Measurements from ENCODE around the gene FBXL7.

DNA sequence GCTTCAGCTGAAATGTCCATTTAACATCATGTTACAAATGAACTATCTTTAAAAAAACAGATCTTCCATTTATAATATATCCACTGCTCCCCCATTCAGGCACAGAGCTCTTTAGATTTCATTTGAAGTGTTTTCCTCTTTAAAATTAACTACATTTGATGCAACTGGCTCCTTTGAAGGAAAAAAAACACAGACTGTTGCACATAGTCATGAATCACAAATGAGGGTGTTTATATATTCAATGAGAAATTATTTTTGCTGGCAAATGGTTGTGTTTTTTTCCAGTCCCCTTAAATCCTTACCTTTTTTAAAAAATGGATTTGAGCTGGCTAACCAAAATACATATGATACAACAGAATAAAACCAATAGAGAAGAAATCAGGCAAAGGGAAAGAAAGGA, 240.4 kb downstream of the FBXL7 start:
- TF ChIP-seq, protein P1, sequence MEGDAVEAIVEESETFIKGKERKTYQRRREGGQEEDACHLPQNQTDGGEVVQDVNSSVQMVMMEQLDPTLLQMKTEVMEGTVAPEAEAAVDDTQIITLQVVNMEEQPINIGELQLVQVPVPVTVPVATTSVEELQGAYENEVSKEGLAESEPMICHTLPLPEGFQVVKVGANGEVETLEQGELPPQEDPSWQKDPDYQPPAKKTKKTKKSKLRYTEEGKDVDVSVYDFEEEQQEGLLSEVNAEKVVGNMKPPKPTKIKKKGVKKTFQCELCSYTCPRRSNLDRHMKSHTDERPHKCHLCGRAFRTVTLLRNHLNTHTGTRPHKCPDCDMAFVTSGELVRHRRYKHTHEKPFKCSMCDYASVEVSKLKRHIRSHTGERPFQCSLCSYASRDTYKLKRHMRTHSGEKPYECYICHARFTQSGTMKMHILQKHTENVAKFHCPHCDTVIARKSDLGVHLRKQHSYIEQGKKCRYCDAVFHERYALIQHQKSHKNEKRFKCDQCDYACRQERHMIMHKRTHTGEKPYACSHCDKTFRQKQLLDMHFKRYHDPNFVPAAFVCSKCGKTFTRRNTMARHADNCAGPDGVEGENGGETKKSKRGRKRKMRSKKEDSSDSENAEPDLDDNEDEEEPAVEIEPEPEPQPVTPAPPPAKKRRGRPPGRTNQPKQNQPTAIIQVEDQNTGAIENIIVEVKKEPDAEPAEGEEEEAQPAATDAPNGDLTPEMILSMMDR (IDR thresholded peaks at IDR 0.05) = no peak
- TF ChIP-seq SIN3A (IDR thresholded peaks at IDR 0.05; ENCODE audit: borderline replicate concordance, insufficient read depth, low read depth, low read length) = no peak
- no peak for TF ChIP-seq POLR2AphosphoS5 (IDR thresholded peaks at IDR 0.05; ENCODE audit: low read depth, low read length)

All from Panc1 (cell line).